GM13976 (cell line): ENCODE results near the gene CACNG6.
"Not testable (repeated sequence)": the region's sequence is repeated elsewhere in the genome, so short reads cannot be mapped to it uniquely, and the experiment has no call there.

Experiments used
- DNase-seq: peaks from one replicate; pipeline ENCODE4 v3.0.0; 2012; ENCODE audit warnings: low spot score
- in situ Hi-C: fragments of 300-500 bp; cut with MboI; formaldehyde crosslinking; loops from one replicate; pipeline ENCODE4 v1.12.0; 2022; ENCODE audit warnings: low sequenced_read_pairs, mixed read lengths, inconsistent platforms; ENCODE audit not compliant: unreplicated experiment
- TF ChIP-seq, protein P1 (sequence below): IDR thresholded peaks from 2 replicates; pipeline ENCODE4 v1.5.1; 2012; ENCODE audit warnings: borderline replicate concordance, mild to moderate bottlenecking; ENCODE audit not compliant: insufficient read depth; ENCODE audit errors: extremely low read depth, missing control alignments, control extremely low read depth

Gene CACNG6

DNA sequence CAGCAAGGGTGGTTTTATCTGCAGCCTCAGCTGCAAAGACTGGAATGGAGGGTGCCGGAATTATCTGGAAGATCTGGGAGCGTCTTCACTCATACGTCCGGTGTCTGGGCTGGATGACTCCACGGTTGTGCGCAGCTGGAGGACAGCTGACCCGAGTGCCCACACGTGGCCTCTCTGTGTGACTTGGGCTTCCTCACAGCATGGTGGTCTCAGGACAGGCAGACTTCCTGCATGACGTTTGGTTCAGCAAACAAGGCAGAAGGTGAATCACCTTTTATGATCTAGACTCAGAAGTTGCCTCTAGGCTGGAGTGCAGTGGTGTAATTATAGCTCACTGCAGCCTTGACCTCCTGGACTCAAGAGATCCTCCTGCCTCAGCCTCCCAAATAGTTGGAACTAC, 33.2 kb downstream of the CACNG6 start:
- TF ChIP-seq, protein P1, sequence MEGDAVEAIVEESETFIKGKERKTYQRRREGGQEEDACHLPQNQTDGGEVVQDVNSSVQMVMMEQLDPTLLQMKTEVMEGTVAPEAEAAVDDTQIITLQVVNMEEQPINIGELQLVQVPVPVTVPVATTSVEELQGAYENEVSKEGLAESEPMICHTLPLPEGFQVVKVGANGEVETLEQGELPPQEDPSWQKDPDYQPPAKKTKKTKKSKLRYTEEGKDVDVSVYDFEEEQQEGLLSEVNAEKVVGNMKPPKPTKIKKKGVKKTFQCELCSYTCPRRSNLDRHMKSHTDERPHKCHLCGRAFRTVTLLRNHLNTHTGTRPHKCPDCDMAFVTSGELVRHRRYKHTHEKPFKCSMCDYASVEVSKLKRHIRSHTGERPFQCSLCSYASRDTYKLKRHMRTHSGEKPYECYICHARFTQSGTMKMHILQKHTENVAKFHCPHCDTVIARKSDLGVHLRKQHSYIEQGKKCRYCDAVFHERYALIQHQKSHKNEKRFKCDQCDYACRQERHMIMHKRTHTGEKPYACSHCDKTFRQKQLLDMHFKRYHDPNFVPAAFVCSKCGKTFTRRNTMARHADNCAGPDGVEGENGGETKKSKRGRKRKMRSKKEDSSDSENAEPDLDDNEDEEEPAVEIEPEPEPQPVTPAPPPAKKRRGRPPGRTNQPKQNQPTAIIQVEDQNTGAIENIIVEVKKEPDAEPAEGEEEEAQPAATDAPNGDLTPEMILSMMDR = no peak
- DNase-seq = no peak
- in situ Hi-C loops = loop anchor here (10.0 kb wide), 1 partner anchor 180 kb away; no protein-coding TSS in a partner anchor

DNA sequence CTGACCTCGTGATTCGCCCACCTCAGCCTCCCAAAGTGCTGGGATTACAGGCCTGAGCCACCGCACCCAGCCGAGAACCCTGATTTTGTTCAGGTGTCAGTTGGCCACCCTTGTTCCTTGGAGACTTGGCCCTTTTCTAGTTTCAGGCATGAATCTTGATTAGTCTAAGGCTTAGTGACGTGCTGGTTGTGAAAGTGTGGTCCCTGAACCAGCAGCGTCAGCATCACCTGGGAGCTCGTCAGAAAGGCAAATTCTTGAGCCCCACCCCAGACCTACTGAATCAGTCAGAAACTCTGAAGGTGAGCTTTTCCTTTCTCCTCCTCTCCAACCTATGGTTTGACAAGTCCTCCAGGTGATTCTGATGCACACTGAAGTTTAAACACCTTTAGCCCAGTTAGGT, 35.2 kb downstream of the CACNG6 start:
- in situ Hi-C loops = loop anchor here (10.0 kb wide), 1 partner anchor 182 kb away; no protein-coding TSS in a partner anchor
- DNase-seq = no peak
- TF ChIP-seq, protein P1 = no peak

DNA sequence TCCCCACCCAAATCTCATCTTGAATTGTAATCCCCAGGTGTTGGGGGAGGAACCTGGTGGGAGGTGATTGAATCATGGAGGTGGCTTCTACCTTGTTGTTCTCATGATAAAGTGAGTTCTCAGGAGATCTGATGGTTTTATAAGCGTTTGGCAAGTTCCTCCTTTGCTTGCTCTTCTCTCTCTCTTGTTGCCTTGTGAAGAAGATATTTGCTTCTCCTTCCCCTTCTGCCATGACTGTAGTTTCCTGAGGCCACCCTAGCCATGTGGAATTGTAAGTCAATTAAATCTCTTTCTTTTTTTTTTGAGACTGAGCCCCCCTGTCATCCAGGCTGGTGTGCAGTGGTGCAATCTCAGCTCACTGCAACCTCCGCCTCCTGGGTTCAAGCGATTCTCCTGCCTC, 37.9 kb downstream of the CACNG6 start:
- TF ChIP-seq, protein P1 = no peak
- DNase-seq = no peak
- in situ Hi-C loops = loop anchor here (10.0 kb wide), 1 partner anchor 184 kb away; no protein-coding TSS in a partner anchor

DNA sequence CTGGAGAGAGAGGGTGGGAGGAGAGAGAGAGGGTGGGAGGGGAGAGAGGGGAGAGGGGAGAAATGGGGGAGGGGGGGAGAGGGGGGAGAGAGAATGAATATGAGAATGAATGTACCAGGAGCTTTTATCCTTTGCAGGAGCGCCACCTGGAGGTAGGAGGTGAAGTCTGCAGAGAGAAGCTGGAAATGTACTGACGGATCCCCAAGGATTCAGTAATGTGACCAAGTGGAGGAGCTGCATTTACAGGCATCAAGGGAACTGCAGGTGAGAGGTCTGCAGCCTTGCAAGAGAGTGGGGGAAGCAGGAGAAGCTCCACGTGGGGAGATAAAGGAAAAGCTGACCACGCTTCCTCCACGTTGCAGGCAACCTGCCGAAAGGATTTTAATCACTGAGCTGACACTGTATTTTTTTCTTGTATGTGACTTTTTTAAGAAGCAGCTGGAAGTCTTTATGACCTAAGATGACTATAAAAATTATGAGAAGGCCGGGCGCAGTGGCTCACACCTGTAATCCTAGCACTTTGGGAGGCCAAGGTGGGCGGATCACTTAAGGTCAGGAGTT, 38.6 kb downstream of the CACNG6 start:
- DNase-seq = peak; percentile 54
- TF ChIP-seq, protein P1 = peak; percentile 65
- in situ Hi-C loops = loop anchor here (10.0 kb wide), 1 partner anchor 185 kb away; no protein-coding TSS in a partner anchor

DNA sequence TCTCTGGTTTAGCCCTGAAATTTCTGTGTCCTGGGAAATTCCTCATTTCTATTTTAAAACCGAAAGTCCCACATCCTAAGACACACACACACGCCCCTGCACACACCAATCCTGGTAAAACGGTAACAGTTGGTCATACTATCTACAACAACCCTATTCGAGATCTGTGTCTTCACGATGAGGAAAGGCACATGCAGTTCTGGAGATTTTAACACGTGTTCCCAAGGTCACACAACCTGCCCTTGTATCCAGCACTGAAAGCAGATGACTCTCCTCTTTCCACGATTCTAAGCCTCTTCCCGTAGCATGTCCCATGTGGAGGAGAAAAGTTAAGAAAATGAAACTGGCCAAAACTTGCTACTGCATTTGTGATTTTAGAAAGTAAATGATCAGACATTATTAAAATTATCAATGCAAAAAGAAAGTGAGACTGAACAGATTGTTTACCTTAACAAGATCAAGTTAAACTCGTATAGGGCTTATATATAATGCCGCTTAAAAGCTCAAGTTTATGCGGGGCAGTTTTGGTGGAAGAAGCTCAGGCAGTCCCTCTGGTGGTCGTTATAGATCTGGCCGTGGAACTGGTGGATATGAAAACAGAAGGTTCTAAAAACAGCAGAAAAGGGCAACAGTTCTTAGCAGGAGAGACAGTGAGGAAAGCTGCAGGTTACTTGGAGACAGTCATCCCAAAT, 39.6 kb downstream of the CACNG6 start:
- in situ Hi-C loops = no loop called here
- DNase-seq = no peak
- TF ChIP-seq, protein P1 = no peak

DNA sequence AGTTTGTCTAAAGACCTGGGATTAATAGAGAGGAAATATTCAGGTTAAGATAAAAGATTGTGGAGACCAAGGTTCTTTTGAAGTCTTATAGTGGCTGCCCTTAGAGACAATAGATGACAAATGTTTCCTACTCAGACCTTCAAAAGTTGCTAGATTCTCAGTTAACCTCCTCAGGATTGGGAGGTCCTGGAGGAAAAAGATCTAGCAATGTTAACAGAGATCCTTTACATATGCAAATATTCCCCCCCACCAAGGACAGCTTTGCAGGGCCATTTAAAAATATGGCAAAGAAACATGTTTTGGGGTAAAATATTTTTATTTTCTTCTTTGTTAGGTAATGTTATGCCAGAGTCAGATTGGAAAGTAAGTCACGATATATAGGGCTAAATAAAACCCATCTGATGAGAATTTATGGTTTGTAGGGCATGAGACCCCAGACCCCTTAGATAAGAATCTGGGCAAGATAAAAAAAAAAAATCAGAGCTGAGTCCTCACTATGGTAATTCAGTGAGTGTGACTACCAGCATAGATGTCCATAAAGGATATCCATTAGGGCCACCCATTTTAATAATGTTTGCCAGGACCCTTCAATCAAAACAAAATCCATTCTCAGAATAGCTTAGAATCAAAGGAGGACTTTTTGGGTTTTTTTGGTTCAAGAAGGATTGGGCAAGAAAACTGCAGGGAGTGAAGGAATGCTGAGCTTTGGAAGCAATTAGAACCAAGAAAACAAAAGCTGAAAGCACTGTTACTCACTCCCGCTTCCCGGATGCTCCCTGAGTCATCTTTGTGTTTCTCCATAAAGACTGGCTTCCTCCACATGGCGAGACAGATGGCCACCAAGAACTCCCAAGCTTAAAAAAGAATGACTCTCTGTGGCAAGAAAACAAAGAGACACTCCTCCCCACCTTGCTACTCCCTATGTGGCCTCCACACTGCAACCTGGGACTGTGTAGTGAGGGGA, 44.1 kb downstream of the CACNG6 start:
- no peak for DNase-seq
- in situ Hi-C loops = no loop called here
- TF ChIP-seq, protein P1 = no peak

DNA sequence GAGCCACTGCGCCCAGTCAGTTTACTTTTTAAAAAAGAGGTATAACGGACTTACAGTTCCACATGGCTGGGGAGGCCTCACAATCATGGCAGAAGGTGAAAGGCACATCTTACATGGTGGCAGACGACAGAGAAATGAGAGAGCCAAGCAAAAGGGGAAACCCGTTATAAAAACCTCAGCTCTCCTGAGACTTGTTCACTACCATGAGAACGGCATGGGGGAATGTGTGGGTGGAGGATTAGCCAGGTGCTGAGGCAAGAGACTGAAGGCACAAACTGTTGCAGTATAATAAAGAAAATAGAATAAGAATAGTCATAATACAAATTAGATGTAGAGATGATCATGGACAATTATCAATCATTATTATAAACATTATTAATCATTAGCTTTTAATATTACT, 45.1 kb downstream of the CACNG6 start:
- in situ Hi-C loops, DNase-seq: not testable (repeated sequence)
